NB4 (cell line): ENCODE data around the gene NT5DC4.

Experiments
- DNase-seq: peaks from one replicate; pipeline ENCODE4 v3.0.0; 2010; ENCODE audit warnings: low read depth
- H3K4me3 ChIP-seq: one replicate; pipeline ENCODE4 v1.5.1; 2011; ENCODE audit warnings: mild to moderate bottlenecking, low read depth, low read length, moderate library complexity
- CTCF ChIP-seq: IDR thresholded peaks from one replicate; pipeline ENCODE4 v1.5.1; 2012; ENCODE audit warnings: low read depth, low read length
- MAX ChIP-seq: IDR thresholded peaks from 2 replicates; pipeline ENCODE4 v1.6.1; 2011; ENCODE audit warnings: low read depth, low read length
- MYC ChIP-seq: IDR thresholded peaks from 2 replicates; pipeline ENCODE4 v1.6.1; 2011; ENCODE audit warnings: low read depth, low read length
- POLR2A ChIP-seq: IDR thresholded peaks from 2 replicates; pipeline ENCODE4 v1.6.1; 2011; ENCODE audit warnings: mild to moderate bottlenecking; ENCODE audit not compliant: insufficient read length; ENCODE audit errors: extremely low read depth

Gene NT5DC4

GRCh38 chr2:112755444-112755843 is 34.6 kb downstream of the NT5DC4 start:
- DNase-seq: no peak
- H3K4me3 ChIP-seq: no peak overlapping the region
- TF ChIP-seq CTCF (no peak), MYC (no peak), MAX (no peak), POLR2A (no peak)

GRCh38 chr2:112756207-112756606 is 35.4 kb downstream of the NT5DC4 start:
- H3K4me3 ChIP-seq: no peak overlapping the region
- no peak for DNase-seq
- no peak for TF ChIP-seq POLR2A
- no peak for TF ChIP-seq MAX
- TF ChIP-seq MYC: no peak
- no peak for TF ChIP-seq CTCF

- TF ChIP-seq MAX (no peak), CTCF (no peak), MYC (no peak), POLR2A (no peak)
Measured at GRCh38 chr2:112757265-112757664, 36.4 kb downstream of the NT5DC4 start.

GRCh38 chr2:112758711-112759110 is 37.9 kb downstream of the NT5DC4 start:
- no peak overlapping the region for H3K4me3 ChIP-seq
- DNase-seq: no peak
- TF ChIP-seq POLR2A: no peak
- no peak for TF ChIP-seq MAX
- no peak for TF ChIP-seq MYC
- no peak for TF ChIP-seq CTCF

More at GRCh38 chr2:112757265-112757664, 36.4 kb downstream of the NT5DC4 start:
- peak; percentile 44 for DNase-seq
- H3K4me3 ChIP-seq: no peak overlapping the region

- no peak overlapping the region for H3K4me3 ChIP-seq
- TF ChIP-seq MYC: no peak
- TF ChIP-seq MAX: no peak
- TF ChIP-seq POLR2A: no peak
- TF ChIP-seq CTCF: no peak
- DNase-seq: no peak
Measured at GRCh38 chr2:112760149-112760548, 39.3 kb downstream of the NT5DC4 start.

GRCh38 chr2:112762276-112762675 is 41.5 kb downstream of the NT5DC4 start:
- TF ChIP-seq MAX (no peak), POLR2A (no peak), CTCF (no peak), MYC (no peak)
- no peak for DNase-seq
- peak overlapping the region; percentile 12 for H3K4me3 ChIP-seq
